Osteoblast (primary cell): ENCODE measurements around the gene RASSF9. TPM values are rescaled to one million over a fixed set of nuclear protein-coding genes. Genes with fewer than 3 reads are reported as not detected.

Experiments
- DNase-seq: peaks from one replicate; pipeline ENCODE4 v3.0.0; 2011; ENCODE audit warnings: low spot score, mixed read lengths; ENCODE audit not compliant: insufficient read length; ENCODE audit errors: missing footprints
- H2AFZ ChIP-seq: 2 replicates; pipeline ENCODE4 v1.6.0; 2011; ENCODE audit warnings: mild to moderate bottlenecking, low read length
- H3K27ac ChIP-seq: 2 replicates; pipeline ENCODE4 v1.5.1; 2011; ENCODE audit warnings: mild to moderate bottlenecking, low read depth, low read length, moderate library complexity
- H3K27me3 ChIP-seq: 2 replicates; pipeline ENCODE4 v1.6.0; 2012; ENCODE audit warnings: mild to moderate bottlenecking, control low read depth, inconsistent platforms, low read length, moderate library complexity; ENCODE audit not compliant: insufficient read depth
- H3K36me3 ChIP-seq: 2 replicates; pipeline ENCODE4 v1.5.1; 2011; ENCODE audit warnings: mild to moderate bottlenecking, low read length, control low read depth, moderate library complexity; ENCODE audit not compliant: insufficient read depth
- H3K4me1 ChIP-seq: 2 replicates; pipeline ENCODE4 v1.5.1; 2011; ENCODE audit warnings: mild to moderate bottlenecking, low read length, control low read depth, moderate library complexity; ENCODE audit not compliant: insufficient read depth
- H3K4me2 ChIP-seq: 2 replicates; pipeline ENCODE4 v1.6.0; 2011; ENCODE audit warnings: mild to moderate bottlenecking, low read length; ENCODE audit not compliant: insufficient read depth
- H3K4me3 ChIP-seq: fragments of 200-600 bp; sonication (generic); 3 replicates; pipeline ENCODE4 v1.5.1; 2012; ENCODE audit warnings: mild to moderate bottlenecking, low read length, inconsistent platforms; ENCODE audit not compliant: insufficient read depth
- H3K79me2 ChIP-seq: 2 replicates; pipeline ENCODE4 v1.6.0; 2012; ENCODE audit warnings: mild to moderate bottlenecking, low read length, control low read depth, inconsistent platforms; ENCODE audit not compliant: insufficient read depth
- H3K9me3 ChIP-seq: 2 replicates; pipeline ENCODE4 v1.5.1; 2011; ENCODE audit warnings: low read depth, low read length, control low read depth
- H4K20me1 ChIP-seq: 2 replicates; pipeline ENCODE4 v1.6.0; 2012; ENCODE audit warnings: mild to moderate bottlenecking, low read length, control low read depth; ENCODE audit not compliant: insufficient read depth
- CTCF ChIP-seq: IDR thresholded peaks from 2 replicates; pipeline ENCODE4 v1.5.1; 2011; ENCODE audit warnings: mild to moderate bottlenecking, low read depth, low read length, moderate library complexity; ENCODE audit errors: extremely low read depth
- total RNA-seq: library from RNA; depleted of rRNA; stranded (reverse); fragments of >200 nt; gene quantifications from 2 replicates; pipeline ENCODE4 v1.2.3, GENCODE V29; 2012

Gene RASSF9
- total RNA-seq, 1 donor = 5.8 TPM

GRCh38 chr12:85803923-85804322 is 32.3 kb downstream of the RASSF9 start:
- no peaks in the 10 kb centered on the region for H4K20me1 ChIP-seq
- no peak overlapping the region for H3K4me3 ChIP-seq
- no peaks in the 10 kb centered on the region for H3K36me3 ChIP-seq
- TF ChIP-seq CTCF = no peak
- no peak overlapping the region for H2AFZ ChIP-seq
- H3K79me2 ChIP-seq = no peaks in the 10 kb centered on the region
- no peaks in the 10 kb centered on the region for H3K27me3 ChIP-seq
- H3K4me2 ChIP-seq = no peak overlapping the region
- H3K9me3 ChIP-seq = no peaks in the 10 kb centered on the region
- H3K4me1 ChIP-seq = peaks cover 25% of the 10 kb centered on the region
- no peak overlapping the region for H3K27ac ChIP-seq
- DNase-seq = no peak

- peak overlapping the region; percentile 57 for H2AFZ ChIP-seq
- DNase-seq = peak; percentile 10
These were observed 33.0 kb downstream of the RASSF9 start for GRCh38 chr12:85803231-85803630.

GRCh38 chr12:85798122-85798521 is 38.1 kb downstream of the RASSF9 start:
- Histone ChIP-seq H3K79me2 (no peaks in the 10 kb centered on the region), H3K4me1 (peaks cover 13% of the 10 kb centered on the region), H3K36me3 (no peaks in the 10 kb centered on the region), H3K4me3 (no peak overlapping the region), H2AFZ (no peak overlapping the region), H3K4me2 (no peak overlapping the region), H3K27me3 (no peaks in the 10 kb centered on the region), H3K9me3 (no peaks in the 10 kb centered on the region), H4K20me1 (no peaks in the 10 kb centered on the region), H3K27ac (no peak overlapping the region)
- no peak for DNase-seq
- no peak for TF ChIP-seq CTCF

More at GRCh38 chr12:85803231-85803630, 33.0 kb downstream of the RASSF9 start:
- H3K79me2 ChIP-seq = no peaks in the 10 kb centered on the region
- no peak overlapping the region for H3K4me2 ChIP-seq
- H3K36me3 ChIP-seq = no peaks in the 10 kb centered on the region
- H3K4me3 ChIP-seq = no peak overlapping the region
- no peak for TF ChIP-seq CTCF
- no peaks in the 10 kb centered on the region for H4K20me1 ChIP-seq
- no peaks in the 10 kb centered on the region for H3K9me3 ChIP-seq
- no peaks in the 10 kb centered on the region for H3K27me3 ChIP-seq
- no peak overlapping the region for H3K27ac ChIP-seq
- peaks cover 25% of the 10 kb centered on the region for H3K4me1 ChIP-seq

- Histone ChIP-seq H3K4me2 (no peak overlapping the region), H2AFZ (no peak overlapping the region), H3K27me3 (no peaks in the 10 kb centered on the region), H3K4me1 (peaks cover 13% of the 10 kb centered on the region), H3K36me3 (no peaks in the 10 kb centered on the region), H3K4me3 (no peak overlapping the region), H3K9me3 (no peaks in the 10 kb centered on the region), H3K27ac (no peak overlapping the region), H4K20me1 (no peaks in the 10 kb centered on the region), H3K79me2 (no peaks in the 10 kb centered on the region)
- no peak for TF ChIP-seq CTCF
- no peak for DNase-seq
These were observed 40.2 kb downstream of the RASSF9 start for GRCh38 chr12:85796001-85796400.
